ENCODE results near the gene SPATS2L. TPM values are rescaled to one million over a fixed set of nuclear protein-coding genes. Genes with fewer than 3 reads are reported as not detected.

Gene SPATS2L
- total RNA-seq, 1 experiment from 2014 or later, result 174 TPM

DNA sequence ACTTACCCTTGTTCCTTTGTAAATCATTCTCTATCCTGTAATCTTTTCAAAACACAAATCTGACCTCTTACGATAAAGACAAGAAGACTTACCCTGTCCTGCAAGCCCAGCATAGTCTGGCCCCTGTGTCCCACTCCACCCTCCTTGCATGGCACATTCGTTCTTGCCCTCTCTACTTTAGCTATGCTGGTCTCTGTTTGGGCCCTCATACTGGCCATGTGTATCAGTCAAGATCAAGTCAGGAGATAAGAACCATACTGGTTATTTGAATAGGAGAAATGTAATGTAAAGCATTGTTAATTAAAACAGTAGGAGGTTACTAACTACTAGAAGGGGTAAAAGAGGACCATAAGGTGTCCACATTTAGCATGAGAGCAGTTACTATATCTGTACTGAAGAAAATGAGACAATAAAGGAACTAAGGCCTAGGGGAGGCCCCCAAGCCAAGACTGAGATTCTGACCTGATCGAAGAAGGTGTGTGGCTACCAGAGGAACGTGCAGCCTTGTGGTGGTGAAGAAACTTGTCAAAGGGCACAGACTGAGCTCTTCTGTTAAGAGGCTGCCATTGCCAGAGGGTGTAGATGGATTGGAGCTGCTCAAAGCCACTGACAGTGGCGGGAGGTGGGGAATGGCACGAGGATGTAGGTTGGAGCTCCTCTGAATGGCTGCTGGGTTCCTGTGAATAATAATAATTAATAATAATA lies 122.6 kb downstream of the SPATS2L start:
- H3K27me3 ChIP-seq (ENCODE audit: low read length), result no peaks in the 10 kb centered on the region
- ATAC-seq (no peak), DNase-seq (no peak)
- ChIA-PET CTCF (no interaction called here), POLR2A (ENCODE audit: unreplicated experiment) (no interaction called here)
- no peaks in the 10 kb centered on the region for H3K4me1 ChIP-seq (ENCODE audit: insufficient read depth, low read length)
- H3K27ac ChIP-seq (ENCODE audit: low read length), result no peak overlapping the region
- no peak overlapping the region for H3K4me2 ChIP-seq (ENCODE audit: low read length)
- H3K9me2 ChIP-seq (replicated peaks; ENCODE audit: low read length), result no peaks in the 10 kb centered on the region
- H2AFZ ChIP-seq (ENCODE audit: low read length), result no peak overlapping the region
- H3K4me3 ChIP-seq (ENCODE audit: low read length), result no peak overlapping the region
- TF ChIP-seq, protein P1, sequence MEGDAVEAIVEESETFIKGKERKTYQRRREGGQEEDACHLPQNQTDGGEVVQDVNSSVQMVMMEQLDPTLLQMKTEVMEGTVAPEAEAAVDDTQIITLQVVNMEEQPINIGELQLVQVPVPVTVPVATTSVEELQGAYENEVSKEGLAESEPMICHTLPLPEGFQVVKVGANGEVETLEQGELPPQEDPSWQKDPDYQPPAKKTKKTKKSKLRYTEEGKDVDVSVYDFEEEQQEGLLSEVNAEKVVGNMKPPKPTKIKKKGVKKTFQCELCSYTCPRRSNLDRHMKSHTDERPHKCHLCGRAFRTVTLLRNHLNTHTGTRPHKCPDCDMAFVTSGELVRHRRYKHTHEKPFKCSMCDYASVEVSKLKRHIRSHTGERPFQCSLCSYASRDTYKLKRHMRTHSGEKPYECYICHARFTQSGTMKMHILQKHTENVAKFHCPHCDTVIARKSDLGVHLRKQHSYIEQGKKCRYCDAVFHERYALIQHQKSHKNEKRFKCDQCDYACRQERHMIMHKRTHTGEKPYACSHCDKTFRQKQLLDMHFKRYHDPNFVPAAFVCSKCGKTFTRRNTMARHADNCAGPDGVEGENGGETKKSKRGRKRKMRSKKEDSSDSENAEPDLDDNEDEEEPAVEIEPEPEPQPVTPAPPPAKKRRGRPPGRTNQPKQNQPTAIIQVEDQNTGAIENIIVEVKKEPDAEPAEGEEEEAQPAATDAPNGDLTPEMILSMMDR (conservative IDR thresholded peaks at IDR 0.05; ENCODE audit: low read depth, low read length), result no peak
- TF ChIP-seq EZH2phosphoT487 (IDR thresholded peaks at IDR 0.05; ENCODE audit: borderline replicate concordance, low read length) (no peak), EZH2 (IDR thresholded peaks at IDR 0.05; ENCODE audit: low read length, unreplicated experiment) (no peak)
- 0 out of 2 replicates have a peak, but pooled peaks cover 4% of the 10 kb centered on the region for H3K79me2 ChIP-seq (ENCODE audit: low read length)
- H4K20me1 ChIP-seq (ENCODE audit: low read length), result no peaks in the 10 kb centered on the region
- no peaks in the 10 kb centered on the region for H3K9me3 ChIP-seq (ENCODE audit: low read length)
- peaks cover 16% of the 10 kb centered on the region; the same call in 1 of the 2 replicates for H3K36me3 ChIP-seq (ENCODE audit: low read depth, low read length)
- H3K9ac ChIP-seq (ENCODE audit: low read length), result no peak overlapping the region
- H3F3A ChIP-seq (ENCODE audit: low read length, unreplicated experiment), result no peaks in the 10 kb centered on the region
- intact Hi-C loops (cut with micrococcal nuclease), result no loop called here
- BruUV-seq (replicated peaks), result no TSS peak

DNA sequence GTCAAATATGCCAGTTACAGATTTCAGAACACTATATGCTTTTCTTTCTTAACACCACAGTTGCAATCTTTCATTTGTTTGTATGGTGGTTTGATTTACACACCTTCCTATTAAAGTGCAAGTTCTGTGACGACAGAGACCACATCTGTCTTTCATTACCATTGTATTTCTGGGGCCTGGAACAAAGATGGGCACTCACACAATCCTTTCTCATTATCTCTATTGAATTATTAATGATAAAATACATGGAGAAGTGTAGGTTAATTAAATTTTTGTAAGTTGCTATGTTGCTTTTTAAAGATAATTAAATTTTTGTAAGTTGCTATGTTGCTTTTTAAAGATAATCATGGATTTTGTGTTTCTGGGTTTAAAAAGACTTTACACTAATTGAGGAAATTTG lies 123.5 kb downstream of the SPATS2L start:
- intact Hi-C loops (cut with micrococcal nuclease), result no loop called here
- no peak overlapping the region for H3K27ac ChIP-seq (ENCODE audit: low read length)
- H3F3A ChIP-seq (ENCODE audit: low read length, unreplicated experiment), result no peaks in the 10 kb centered on the region
- H3K9ac ChIP-seq (ENCODE audit: low read length), result no peak overlapping the region
- H2AFZ ChIP-seq (ENCODE audit: low read length), result no peak overlapping the region
- ATAC-seq (no peak), DNase-seq (no peak)
- 0 out of 2 replicates have a peak, but pooled peaks cover 4% of the 10 kb centered on the region for H3K79me2 ChIP-seq (ENCODE audit: low read length)
- no peak overlapping the region for H3K4me2 ChIP-seq (ENCODE audit: low read length)
- TF ChIP-seq, protein P1 (conservative IDR thresholded peaks at IDR 0.05; ENCODE audit: low read depth, low read length), result no peak
- TF ChIP-seq EZH2 (IDR thresholded peaks at IDR 0.05; ENCODE audit: low read length, unreplicated experiment) (no peak), EZH2phosphoT487 (IDR thresholded peaks at IDR 0.05; ENCODE audit: borderline replicate concordance, low read length) (no peak)
- BruUV-seq (replicated peaks), result no TSS peak
- ChIA-PET CTCF (no interaction called here), POLR2A (ENCODE audit: unreplicated experiment) (no interaction called here)
- no peaks in the 10 kb centered on the region for H3K27me3 ChIP-seq (ENCODE audit: low read length)
- H4K20me1 ChIP-seq (ENCODE audit: low read length), result no peaks in the 10 kb centered on the region
- H3K4me3 ChIP-seq (ENCODE audit: low read length), result no peak overlapping the region
- H3K4me1 ChIP-seq (ENCODE audit: insufficient read depth, low read length), result peaks cover 7% of the 10 kb centered on the region; the same call in 1 of the 2 replicates
- H3K36me3 ChIP-seq (ENCODE audit: low read depth, low read length), result peaks cover 16% of the 10 kb centered on the region; the same call in 1 of the 2 replicates
- no peaks in the 10 kb centered on the region for H3K9me2 ChIP-seq (replicated peaks; ENCODE audit: low read length)
- H3K9me3 ChIP-seq (ENCODE audit: low read length), result no peaks in the 10 kb centered on the region

DNA sequence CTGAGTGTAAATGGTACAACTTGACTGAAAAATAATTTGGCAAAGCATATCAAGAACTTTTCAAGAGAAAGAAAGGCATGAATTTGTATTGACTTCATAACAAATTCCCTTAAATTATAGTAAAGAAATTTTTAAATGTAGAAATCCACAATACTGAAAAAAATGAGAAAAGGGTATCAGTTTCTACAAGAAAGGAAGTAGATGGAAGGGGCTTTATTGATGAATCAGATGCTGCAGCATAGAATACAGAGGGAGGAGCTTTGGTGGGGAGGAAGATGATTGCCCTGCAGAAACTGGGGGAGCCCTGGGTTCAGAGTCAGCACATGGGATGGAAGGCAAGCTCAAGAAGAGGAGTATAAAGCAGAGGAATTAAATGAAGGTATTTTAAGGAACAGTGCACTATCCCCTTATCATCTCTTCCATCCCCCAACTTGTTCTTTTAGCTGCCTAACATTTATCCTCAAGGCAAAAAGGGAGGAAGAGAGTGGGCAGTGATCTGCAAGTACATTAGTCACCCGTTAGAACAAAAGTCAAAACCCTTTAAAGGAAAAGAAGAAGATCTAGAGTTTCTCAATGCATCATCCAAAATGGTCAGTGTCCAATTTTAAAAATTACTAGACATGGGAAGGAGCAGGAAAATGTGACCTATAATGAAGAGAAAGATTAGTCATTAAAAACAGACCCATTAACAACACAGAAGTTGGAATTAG lies 125.7 kb downstream of the SPATS2L start:
- ChIA-PET POLR2A (ENCODE audit: unreplicated experiment) (no interaction called here), CTCF (no interaction called here)
- Histone ChIP-seq H4K20me1 (ENCODE audit: low read length) (no peaks in the 10 kb centered on the region), H3K79me2 (ENCODE audit: low read length) (no peaks in the 10 kb centered on the region), H3K27me3 (ENCODE audit: low read length) (no peaks in the 10 kb centered on the region), H3K4me2 (ENCODE audit: low read length) (no peak overlapping the region), H2AFZ (ENCODE audit: low read length) (no peak overlapping the region), H3K4me1 (ENCODE audit: insufficient read depth, low read length) (peaks cover 10% of the 10 kb centered on the region), H3K36me3 (ENCODE audit: low read depth, low read length) (peaks cover 23% of the 10 kb centered on the region), H3K9me2 (replicated peaks; ENCODE audit: low read length) (no peaks in the 10 kb centered on the region), H3K27ac (ENCODE audit: low read length) (no peak overlapping the region), H3K9me3 (ENCODE audit: low read length) (no peaks in the 10 kb centered on the region), H3F3A (ENCODE audit: low read length, unreplicated experiment) (no peaks in the 10 kb centered on the region), H3K4me3 (ENCODE audit: low read length) (no peak overlapping the region), H3K9ac (ENCODE audit: low read length) (no peak overlapping the region)
- BruUV-seq (replicated peaks), result no TSS peak
- TF ChIP-seq, protein P1 (conservative IDR thresholded peaks at IDR 0.05; ENCODE audit: low read depth, low read length), result no peak
- TF ChIP-seq EZH2 (IDR thresholded peaks at IDR 0.05; ENCODE audit: low read length, unreplicated experiment), result no peak
- no peak for TF ChIP-seq EZH2phosphoT487 (IDR thresholded peaks at IDR 0.05; ENCODE audit: borderline replicate concordance, low read length)
- ATAC-seq, result no peak
- intact Hi-C loops (cut with micrococcal nuclease), result no loop called here
- no peak for DNase-seq
